HG03558 (cell line): ENCODE results near the gene EPB41L5.
"Not testable (repeated sequence)": the region's sequence is repeated elsewhere in the genome, so short reads cannot be mapped to it uniquely, and the experiment has no call there.

Experiments used
- ATAC-seq: cut with Tn5 transposase; IDR thresholded peaks from one replicate; pipeline ENCODE4 v1.9.1; 2021; ENCODE audit warnings: moderate number of reproducible peaks; ENCODE audit not compliant: unreplicated experiment; ENCODE audit errors: extremely low read depth

Gene EPB41L5

DNA sequence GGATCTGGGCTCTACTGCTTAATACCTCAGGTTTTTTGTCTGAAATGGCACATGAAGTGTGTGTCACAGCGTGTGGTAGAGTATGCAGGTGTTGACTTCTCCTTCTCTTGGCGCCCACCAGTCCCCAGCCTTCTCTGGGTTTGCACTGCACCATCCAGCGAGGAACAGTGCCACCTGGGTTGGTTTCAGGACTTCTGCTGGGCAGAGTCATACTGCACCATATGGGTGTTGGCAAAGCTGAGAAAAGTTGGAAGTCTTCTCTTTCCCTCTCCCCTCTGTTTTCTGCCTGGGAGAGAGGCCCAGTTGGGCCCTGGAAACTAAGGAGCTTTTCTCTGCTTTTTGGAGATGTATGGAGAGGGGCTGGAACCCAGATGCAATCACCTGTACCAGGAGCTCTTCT lies 166.5 kb downstream of the EPB41L5 start:
- ATAC-seq, result no peak

DNA sequence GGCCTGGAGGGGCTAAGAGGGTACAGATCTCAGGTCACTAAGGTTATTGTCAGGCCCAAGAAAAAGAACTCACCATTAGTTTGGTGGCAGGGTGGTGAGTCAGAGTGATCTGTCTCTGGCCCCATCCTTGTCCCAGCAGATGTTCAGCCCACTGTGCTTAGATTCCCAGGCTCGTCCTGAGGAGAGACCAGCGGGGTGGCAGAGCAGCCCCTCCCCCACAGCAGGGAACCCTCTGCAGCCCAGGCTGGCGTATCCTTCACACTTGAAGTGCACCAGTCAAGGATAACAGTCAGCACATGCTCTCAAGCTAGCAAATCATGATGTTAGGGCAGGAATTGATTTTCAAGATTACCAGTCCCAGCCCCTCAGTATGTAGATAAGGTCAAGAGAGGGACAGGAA lies 167.2 kb downstream of the EPB41L5 start:
- ATAC-seq, result no peak

DNA sequence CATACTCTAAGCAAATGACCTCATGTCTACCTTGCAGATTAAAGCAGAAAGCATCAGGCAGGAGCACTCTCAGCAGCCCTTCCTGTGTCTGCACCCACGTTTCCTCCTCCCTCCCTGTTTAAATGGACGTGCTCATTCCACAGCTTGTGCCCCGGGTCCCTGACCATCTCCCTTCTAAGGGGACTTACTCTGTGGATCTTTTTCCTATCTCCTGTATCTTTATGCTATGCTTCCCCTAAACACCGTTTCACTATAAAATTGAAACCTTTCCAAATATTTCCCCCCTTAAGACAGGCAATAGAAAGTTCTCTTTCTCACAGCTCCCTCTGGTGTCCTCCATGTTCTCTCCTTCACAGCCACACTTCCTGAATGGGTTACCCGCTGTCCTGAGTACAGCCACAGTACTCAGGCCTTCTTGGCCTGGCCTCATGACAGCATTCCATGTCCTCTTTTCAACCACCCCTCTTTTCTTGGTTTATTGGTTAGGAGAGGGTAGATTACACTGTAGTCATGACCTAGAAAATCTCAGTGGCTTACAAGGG lies 169.2 kb downstream of the EPB41L5 start:
- ATAC-seq, result no peak

DNA sequence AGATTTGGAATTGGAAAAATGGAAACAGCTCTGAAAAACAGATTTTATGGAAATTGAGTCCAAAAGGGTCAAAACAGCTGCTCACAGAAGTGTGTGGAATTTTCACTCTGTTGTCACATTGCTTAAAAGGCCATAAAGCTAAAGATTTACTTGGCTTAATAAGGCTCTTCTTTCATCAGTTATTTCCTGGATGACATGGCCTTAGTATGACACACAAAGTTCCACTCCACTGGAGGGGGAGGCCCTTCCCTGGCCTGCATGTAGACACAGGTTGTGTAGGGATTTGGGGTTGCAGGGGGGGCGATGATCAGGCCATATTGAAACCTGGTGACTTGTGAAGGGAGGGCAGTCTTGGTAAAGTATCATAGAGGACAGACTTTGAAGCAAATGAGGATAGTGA lies 176.3 kb downstream of the EPB41L5 start:
- ATAC-seq, result no peak

DNA sequence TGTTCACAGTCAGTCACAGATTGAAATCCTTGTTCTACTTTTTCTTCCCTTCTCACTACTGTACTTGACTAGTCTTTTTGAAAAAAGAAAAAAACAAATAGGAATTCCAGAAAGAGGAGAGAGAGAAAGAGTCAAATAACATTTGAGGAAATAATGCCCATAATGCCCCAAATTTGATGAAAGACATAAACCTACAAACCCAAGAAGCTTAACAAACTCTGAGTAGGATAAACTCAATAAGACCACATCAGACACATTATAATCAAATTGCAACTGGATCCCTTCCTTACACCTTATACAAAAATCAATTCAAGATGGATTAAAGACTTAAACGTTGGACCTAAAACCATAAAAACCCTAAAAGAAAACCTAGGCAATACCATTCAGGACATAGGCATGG lies 179.4 kb downstream of the EPB41L5 start:
- ATAC-seq, result no peak

DNA sequence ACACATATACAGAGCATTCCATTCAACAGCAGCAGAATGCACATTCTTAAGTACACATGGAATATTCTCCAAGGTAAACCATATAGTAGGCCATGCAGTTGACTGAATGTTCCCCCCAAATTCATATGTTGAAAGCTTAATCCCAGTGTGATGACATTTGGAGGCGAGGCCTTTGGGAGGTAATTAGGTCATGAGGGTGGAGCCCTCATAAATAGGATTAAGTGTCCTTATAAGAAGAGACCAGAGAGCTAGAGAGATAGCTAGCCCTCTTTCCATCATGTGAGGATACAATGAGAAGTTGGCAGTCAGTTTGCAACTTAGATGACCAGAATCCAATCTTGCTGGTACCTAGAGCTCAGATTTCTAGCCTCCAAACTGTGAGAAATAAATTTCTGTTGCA lies 182.7 kb downstream of the EPB41L5 start:
- no peak for ATAC-seq

DNA sequence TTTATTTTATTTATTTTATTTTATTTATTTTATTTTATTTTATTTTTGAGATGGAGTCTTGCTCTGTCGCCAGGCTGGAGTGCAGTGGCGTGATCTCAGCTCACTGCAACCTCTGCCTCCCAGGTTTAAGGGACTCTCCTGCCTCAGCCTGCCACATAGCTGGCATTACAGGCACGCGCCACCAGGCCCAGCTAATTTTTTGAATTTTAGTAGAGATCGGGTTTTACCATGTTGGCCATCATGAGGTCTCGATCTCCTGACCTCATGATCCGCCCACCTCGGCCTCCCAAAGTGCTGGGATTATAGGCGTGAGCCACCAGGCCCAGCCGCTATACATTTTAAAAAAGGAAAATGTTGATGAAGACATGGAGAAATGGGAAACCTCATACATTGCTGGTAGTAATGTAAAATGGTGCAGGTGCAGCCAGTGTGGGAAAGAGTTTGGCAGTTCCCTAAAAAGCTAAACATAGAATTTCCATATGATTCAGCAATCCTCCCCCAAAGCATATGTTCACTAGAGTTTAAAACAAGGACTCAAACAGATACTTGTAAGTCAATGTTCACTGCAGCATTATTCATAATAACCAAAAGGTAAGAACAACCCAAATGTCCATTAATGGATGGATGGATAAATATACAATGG lies 187.1 kb downstream of the EPB41L5 start:
- ATAC-seq, result not testable (repeated sequence)

DNA sequence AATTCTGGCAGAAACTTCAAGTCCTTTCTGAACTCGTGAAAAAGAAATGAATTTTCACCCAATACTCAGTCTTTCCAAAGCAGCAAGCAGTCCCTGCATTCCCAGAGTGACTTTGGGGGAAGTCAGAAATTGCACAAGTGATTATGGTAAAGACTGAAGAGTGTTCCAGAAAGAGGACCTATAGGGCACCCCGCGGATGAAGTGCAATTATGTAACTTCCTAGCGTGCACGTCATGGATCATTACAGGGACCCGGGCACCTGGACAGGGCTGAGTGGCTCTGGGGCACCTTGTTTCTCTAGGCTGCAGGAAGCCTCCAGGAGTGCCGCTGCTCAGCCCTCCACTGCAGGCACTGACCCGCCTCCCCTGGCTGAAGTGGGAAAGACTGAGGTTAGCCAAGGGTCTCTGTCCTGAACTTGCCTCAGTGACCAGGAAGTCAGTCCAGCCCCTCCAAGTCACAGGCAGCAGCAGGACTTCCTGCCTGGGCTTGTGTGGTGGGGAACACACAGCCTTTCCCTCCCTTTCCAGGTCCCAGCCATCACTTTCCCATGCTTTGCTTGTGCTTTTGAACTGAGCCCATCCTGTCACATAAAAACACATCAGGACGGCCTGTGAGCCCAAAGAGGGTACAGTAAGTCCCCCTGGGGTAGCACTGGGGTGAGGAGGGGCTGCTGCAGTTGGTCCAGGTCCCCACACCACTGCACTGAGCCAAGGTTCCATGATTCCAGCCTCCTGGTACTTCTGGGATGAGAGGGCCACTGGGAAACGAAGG lies 190.6 kb downstream of the EPB41L5 start:
- ATAC-seq, result no peak

DNA sequence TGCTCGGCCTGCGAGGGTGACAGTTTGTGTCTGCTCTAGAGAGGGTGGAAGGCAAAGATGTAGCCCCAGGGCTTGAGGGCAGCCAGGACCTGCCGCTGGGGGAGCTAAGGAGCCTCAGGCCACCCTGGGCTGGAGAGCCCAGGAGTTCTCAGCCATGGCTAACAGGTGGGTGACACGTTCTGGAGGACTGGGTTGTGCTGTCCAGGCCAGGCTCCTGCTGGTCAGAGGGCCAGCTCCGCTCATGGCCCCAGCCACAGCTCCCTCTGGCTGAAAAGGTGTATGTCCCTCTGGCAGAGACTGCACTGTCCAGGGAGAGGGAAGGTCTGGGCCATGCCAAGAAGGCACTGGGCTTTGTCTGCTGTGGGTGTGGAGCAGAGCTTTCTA lies 191.1 kb downstream of the EPB41L5 start:
- no peak for ATAC-seq

DNA sequence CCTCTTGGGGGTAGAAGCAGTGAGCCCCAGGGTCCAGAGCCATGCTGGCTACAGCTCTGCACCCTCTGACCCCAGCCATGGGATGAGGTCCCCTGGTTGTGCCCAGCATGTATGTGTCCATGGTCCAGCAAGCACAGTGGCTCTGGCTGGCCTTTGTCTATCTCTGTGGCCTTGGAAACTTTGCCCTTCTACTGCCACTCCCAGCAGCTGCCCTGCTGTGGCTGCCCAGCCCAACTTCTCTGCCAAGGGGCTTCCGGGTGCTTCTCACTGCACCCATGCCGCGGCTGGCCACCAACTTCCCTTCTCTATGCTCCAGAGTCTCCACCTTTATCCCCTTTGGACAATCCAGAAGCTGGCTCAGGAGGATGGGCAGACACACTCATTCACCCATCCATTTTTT lies 191.5 kb downstream of the EPB41L5 start:
- no peak for ATAC-seq

DNA sequence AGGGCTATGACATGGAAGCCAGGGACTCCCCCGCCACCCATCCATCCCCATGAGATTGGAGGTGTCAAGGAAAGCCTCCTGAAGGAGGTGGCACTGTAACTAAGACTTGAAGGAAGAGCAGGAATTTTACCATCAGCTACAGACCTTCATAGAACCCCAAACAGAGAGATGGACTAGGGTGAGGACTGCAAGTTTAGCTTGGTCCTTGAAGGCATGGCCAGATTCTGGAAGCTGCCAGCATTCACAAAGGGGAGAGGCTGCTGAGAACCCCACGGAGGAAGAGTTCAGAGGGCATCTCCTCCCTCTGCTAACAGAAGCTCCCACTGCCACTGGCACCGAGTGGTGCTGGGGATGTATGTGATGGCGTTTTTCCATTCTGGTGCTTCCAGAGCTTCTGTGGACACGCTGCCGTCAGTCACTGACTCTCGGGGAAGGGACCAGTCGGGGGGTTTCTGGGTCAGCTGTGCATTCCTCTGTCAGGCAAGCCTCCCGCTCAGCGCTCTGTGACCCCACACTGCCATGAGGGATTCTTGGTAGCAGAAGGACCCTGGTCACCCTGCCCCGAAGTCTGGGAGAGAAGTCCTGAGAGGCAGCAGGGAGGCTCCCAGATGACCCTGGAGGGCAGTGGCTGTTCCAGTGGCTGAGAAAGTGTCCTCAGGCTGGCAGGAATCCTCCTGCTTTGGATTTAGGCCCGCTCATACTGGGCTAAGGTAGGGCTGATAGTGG lies 192.2 kb downstream of the EPB41L5 start:
- no peak for ATAC-seq

DNA sequence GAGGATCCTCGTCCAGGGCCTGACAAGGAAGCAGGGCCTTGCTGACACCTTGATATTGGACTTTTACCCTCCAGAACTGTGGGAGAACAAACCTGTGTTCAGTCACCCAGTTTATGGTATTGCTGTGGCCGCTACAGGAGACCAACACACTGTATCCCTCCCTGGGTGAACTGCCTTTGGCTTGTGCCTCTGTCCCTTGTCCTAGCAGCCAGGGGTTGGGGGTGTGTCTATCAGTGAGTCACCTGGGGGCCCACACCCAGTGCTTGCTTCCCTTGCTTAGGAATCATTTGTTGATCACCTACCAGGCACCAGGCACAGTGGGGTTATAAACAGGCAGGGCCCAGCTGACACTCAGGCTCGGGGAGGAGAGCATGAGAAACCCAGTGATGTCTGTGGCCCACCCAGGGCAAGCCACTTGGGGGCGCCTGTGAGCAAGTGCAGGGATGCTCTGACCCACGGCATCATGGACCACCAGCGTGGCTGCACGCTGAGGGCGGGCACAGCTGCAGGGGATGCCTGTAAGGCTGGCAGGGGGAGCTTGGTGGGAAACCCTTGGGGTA lies 193.2 kb downstream of the EPB41L5 start:
- no peak for ATAC-seq

DNA sequence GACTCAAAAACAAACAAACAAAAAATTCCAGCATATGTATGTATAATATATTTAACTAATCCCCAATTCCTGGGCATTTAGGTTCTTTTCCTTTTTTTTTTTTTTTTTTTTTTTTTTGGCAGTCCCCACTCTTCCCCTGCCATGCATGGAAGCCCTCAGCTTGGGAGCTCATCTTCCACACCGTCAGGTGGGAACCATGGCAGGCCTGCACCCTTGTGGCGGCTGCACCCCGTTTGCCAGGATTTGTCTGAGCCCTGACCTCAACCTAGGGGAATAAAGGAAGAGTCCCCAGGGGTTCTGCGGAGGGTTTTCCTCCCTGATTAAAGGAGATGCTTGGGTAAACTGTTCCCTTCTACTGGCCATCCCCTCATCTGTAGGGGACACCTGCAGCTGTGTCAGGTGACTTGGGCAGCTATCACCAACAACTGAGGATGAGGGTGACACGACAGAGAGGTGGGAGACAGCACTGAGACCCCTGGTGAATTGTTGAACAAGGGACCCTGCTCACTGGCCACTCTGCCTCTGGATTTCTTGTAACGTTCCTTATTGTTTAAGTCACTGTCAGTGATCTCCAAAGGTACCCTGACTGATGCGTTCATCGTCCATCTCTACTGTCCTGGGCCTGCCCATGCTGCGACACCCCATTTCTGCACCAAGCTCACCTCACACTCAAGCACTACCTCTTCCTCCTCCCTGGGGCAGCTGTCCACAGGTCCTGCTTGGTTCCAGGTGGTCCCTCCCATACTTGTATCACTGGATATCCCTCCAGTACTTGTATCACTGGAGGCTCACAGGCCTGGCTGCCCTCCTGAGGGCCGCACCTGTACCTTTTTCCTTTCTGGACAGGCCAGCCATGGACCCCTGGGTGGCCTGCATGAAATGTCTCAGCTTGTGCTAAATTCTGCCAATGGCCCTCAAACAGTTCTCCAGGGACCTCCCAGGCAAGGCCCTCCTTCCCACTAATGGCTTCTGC lies 195.8 kb downstream of the EPB41L5 start:
- no peak for ATAC-seq

DNA sequence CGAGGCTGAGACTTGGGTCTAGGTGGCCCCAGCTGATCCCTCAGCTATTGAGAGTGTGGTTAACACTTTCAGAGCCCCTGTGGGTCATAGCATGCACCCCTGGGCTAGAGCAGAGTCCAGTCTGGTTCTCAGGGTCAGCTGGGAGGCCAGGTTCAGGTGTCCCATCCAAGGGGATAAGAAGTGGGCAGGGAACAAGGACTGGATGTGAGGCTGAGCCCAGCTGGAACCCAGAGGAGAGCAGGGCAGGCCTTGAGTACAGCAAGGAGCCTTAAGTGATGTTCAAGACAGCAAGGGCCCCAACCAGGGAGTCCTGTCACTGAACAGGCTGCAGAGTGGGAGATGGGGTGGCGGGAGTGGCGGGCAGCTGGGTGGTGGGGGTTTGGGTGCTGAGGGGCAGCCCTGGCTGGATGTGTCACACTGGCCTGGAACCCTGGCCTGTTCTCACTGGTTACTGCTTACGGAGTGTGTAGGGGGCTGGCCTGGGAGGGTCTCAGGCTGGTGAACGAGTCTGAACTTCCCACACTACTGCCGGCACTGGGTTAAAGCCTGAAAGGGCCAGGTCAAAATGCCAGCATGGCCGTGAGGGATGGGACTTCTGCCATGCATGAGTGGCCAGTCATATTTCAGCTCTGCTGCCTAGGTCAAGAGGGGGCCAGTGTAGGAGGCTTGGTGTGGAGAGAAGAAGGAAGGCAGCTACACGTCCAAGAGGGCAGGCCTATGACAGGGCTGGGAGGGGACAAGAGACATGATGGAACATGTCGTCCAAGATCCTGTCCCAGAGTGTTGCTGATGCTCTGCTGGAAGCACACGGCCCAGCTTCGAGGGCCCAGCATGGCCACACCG lies 196.8 kb downstream of the EPB41L5 start:
- ATAC-seq, result no peak

DNA sequence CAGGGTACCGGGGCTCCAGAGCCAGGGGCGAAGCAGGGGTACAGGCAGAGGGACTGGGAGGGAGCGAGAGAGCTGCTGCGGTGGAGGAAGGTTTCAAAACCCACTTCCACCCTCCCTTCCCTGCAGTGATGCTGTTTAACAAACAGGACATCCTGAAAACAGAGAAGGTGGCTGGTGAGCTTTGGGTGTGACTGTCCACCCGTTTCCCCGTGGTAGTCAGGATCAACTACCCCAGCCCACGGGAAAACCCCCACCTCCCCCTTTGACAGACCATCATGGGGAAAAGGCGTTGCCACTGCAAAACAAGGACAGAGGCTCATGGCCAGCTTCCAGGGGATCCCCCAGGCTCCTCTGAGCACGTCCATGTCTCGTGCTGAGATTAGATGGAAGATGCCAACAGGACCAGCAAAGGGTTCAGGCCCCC lies 197.4 kb downstream of the EPB41L5 start:
- ATAC-seq, result no peak

DNA sequence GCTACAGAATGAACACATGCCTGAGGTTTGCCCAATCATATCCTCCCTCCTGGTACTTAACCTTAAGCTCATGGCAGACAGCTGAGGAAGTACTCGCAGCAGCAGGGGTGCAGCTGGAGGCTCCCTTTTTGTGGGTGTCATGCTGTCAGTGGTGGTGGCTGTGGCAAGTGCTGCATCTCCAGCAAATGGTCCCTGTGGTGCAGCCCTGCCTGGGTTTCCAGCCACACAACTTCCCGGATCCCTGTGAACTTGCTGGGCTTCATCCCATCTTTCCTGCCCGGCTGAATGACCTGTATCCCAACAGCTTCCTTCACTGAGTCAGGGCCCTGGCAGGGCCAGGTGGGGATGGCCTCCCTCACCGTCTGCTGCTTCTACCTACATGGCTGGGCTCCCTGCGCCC lies 205.3 kb downstream of the EPB41L5 start:
- no peak for ATAC-seq

DNA sequence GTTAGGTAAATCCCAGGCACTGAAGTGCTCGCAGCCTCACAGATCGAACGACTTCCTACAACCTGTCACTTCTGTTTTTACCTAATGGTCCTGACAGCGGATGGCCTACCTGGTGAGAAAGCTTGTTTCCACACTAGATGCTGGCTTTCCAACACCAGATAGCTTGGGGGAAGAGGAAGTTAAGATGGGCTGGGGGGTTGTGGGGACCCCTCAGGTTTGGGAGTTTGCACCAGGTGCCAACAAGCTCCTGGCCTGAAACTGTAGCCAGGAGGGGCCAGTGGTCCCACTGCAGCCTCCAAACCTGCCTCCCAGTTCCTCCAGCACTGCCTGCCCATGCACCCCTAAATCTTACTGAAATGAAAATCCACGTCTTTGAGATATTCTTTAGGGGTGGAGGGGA lies 206.4 kb downstream of the EPB41L5 start:
- no peak for ATAC-seq

DNA sequence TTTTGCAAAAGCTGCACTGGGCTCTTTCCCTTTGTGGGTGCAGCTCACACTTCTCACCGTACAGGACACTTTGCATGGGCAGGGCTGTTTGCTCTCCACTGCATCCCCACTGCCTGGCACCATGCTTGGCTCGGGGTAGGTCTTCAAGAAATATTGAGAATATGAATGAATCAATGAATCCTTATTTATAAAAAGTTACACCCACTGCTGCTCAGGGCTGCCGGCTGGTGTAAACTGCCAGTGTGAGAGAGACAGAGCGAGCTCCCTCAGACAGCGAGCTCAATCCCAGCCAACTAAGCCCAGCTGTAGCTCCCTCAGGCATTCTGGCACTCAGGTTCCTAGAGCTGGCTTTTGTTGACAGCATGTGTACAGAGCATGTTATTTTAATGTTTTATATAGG lies 206.9 kb downstream of the EPB41L5 start:
- ATAC-seq, result no peak

DNA sequence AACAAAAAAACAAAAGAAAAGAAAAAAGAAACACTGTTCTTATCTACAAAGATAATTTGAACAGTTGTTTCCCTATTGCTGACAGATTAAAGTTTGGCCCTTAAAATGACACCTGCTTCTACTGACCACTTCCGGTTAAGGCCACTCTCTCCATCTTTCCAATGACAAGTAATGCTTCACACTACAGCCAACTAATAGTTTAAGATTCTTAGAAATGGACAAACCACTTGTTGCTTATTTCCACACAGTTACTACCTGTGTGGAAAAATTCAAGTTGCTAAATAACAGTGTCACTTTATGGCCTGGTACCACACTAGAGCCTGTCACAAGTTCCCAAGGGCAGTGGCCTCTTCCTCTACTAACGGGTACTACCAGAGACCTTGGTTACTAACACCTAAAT lies 207.9 kb downstream of the EPB41L5 start:
- ATAC-seq, result no peak
